T1000 (cell line): ENCODE measurements around the gene GNAI1.

ENCODE experiments used
- DNase-seq: peaks from one replicate; lab custom pipeline; 2025; ENCODE audit warnings: mixed read lengths; lab: John Stamatoyannopoulos, UW

Gene GNAI1

GRCh38 chr7:80253237-80253636, 118.6 kb downstream of the GNAI1 start:
- no peak for DNase-seq

DNA sequence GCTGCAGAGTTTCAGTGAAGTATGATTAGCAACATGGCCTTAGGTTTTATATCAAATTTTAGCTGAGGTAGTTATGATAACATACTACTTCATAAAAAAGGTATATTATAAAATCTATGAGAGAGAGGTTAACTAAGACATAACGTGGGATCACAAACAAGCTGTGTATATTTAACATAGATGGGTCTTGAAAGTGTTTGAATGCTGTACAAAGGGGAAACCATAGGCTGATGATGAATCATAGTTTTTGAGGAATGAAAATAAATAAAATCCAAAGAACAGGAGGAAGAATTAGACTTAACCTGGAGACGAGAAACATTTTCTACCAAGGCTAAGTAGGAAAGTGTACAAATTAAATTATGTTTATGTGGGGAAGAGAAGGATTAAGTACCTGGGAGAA, 119.0 kb downstream of the GNAI1 start:
- DNase-seq: no peak

GRCh38 chr7:80255656-80256055, 121.0 kb downstream of the GNAI1 start:
- DNase-seq: no peak

GRCh38 chr7:80257756-80258155, 123.1 kb downstream of the GNAI1 start:
- DNase-seq: no peak

GRCh38 chr7:80260606-80261005, 126.0 kb downstream of the GNAI1 start:
- DNase-seq: no peak

DNA sequence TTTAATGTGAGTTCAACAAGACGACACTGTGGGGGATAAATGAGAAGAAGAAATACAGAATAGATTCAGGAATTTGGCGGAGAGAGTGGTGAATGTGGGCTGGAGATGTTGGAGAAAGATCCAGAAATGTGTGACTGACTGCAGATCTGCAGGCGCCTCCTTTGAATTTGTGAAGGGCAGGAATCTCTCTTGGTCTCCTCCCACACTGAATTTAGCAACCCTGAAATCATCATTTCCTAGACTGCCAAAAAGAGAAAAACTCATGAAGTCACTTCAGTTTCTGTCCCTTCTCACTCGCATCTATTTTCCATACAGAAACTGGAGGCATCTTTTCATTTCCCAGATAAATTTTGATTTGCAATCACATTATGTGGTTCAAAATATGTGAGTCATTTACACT, 128.7 kb downstream of the GNAI1 start:
- DNase-seq: no peak

- no peak for DNase-seq
Measured at GRCh38 chr7:80263821-80264220, 129.2 kb downstream of the GNAI1 start.

- no peak for DNase-seq
Measured at GRCh38 chr7:80264769-80265495, 130.3 kb downstream of the GNAI1 start.

DNA sequence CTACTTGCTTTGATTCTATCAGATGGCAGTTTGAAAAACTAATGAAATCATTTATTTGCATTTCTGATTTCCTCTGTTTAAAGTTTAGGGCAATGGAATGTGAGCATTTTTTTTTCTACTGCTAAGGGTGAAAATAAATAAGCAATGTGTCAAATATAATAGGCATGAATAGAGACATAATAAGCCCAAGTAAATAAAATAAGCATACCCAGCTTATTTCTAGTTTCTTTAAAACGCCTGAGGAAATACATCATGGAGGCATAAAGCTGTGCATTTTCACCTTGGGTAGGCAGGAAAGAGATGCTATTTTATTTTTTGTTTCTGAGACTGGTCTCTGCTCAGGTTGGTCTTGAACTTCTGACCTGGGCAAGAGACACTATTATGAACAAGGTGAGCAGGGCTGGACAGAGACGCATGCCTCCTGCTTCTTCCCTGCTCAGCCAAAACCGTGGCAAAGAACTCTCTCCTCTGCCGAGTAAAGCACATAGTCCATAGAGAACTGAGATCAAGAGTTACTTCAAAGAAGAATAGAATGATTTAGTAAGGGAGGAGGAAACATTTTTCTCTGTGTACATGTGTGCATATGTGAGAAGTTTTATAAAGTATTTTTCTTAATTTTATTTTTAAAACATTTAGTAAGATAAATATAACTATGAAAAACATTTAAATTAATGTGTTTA, 138.1 kb downstream of the GNAI1 start:
- DNase-seq: no peak

- no peak for DNase-seq
Measured at GRCh38 chr7:80273327-80273726, 138.7 kb downstream of the GNAI1 start.

GRCh38 chr7:80275192-80275605, 140.6 kb downstream of the GNAI1 start:
- no peak for DNase-seq
